Non-pigmented ciliary epithelial cell (primary cell): ENCODE results near the gene UBE2J2.
A peak's percentile ranks its signal among the peaks of the same experiment; 100 is the strongest.

Experiments used
- DNase-seq: peaks from one replicate; pipeline ENCODE4 v3.0.0-alpha.2; 2010; ENCODE audit warnings: low read depth

Gene UBE2J2

GRCh38 chr1:1280782-1281481 lies 7.3 kb upstream of the UBE2J2 start:
- DNase-seq = no peak

- no peak for DNase-seq
Measured at GRCh38 chr1:1279028-1279427, 5.4 kb upstream of the UBE2J2 start.

- DNase-seq = no peak
Measured at GRCh38 chr1:1278620-1279019, 5.0 kb upstream of the UBE2J2 start.

GRCh38 chr1:1275836-1276235 lies 2.2 kb upstream of the UBE2J2 start:
- DNase-seq = no peak

GRCh38 chr1:1274931-1275431 lies 1.3 kb upstream of the UBE2J2 start:
- DNase-seq = no peak

- no peak for DNase-seq
Measured at GRCh38 chr1:1274299-1274930, 761 bp upstream of the UBE2J2 start.

GRCh38 chr1:1273209-1273511 lies 494 bp downstream of the UBE2J2 start:
- DNase-seq = no peak

- DNase-seq = no peak
Measured at GRCh38 chr1:1272341-1273208, 1.1 kb downstream of the UBE2J2 start.

GRCh38 chr1:1270813-1271212 lies 2.8 kb downstream of the UBE2J2 start:
- DNase-seq = no peak

- DNase-seq = no peak
Measured at GRCh38 chr1:1268284-1268682, 5.4 kb downstream of the UBE2J2 start.

GRCh38 chr1:1267488-1268283 lies 6.0 kb downstream of the UBE2J2 start:
- no peak for DNase-seq

GRCh38 chr1:1264868-1265272 lies 8.8 kb downstream of the UBE2J2 start:
- DNase-seq = peak; percentile 95

- no peak for DNase-seq
Measured at GRCh38 chr1:1264026-1264425, 9.6 kb downstream of the UBE2J2 start.

- no peak for DNase-seq
Measured at GRCh38 chr1:1262758-1263157, 10.9 kb downstream of the UBE2J2 start.

- no peak for DNase-seq
Measured at GRCh38 chr1:1262071-1262470, 11.6 kb downstream of the UBE2J2 start.

- no peak for DNase-seq
Measured at GRCh38 chr1:1260843-1261560, 12.7 kb downstream of the UBE2J2 start.

- DNase-seq = no peak
Measured at GRCh38 chr1:1259951-1260600, 13.6 kb downstream of the UBE2J2 start.

GRCh38 chr1:1259540-1259939 lies 14.1 kb downstream of the UBE2J2 start:
- DNase-seq = no peak

GRCh38 chr1:1259119-1259488 lies 14.6 kb downstream of the UBE2J2 start:
- no peak for DNase-seq

GRCh38 chr1:1256956-1257871 lies 16.4 kb downstream of the UBE2J2 start:
- no peak for DNase-seq
